ENCODE results near the gene PADI1.

PADI1 gene

GRCh38 chr1:17196496-17197185, 8.3 kb upstream of the PADI1 start:
- DNase-seq (ENCODE audit: low read depth in 2 of 2): no peak

GRCh38 chr1:17197696-17198095, 7.2 kb upstream of the PADI1 start:
- no peak for DNase-seq (ENCODE audit: low read depth in 2 of 2)

GRCh38 chr1:17198476-17199258, 6.3 kb upstream of the PADI1 start:
- no peak for DNase-seq (ENCODE audit: low read depth in 2 of 2)

- DNase-seq (ENCODE audit: low read depth in 2 of 2): no peak
These were observed 5.5 kb upstream of the PADI1 start for GRCh38 chr1:17199267-17200044.

GRCh38 chr1:17200246-17200645, 4.7 kb upstream of the PADI1 start:
- DNase-seq (ENCODE audit: low read depth in 2 of 2): no peak

GRCh38 chr1:17200756-17201155, 4.2 kb upstream of the PADI1 start:
- DNase-seq (ENCODE audit: low read depth in 2 of 2): no peak

GRCh38 chr1:17201201-17202021, 3.5 kb upstream of the PADI1 start:
- peak in 1 of 2 donors; percentile 19 for DNase-seq (ENCODE audit: low read depth in 2 of 2)

GRCh38 chr1:17205652-17206051, 724 bp downstream of the PADI1 start:
- DNase-seq (ENCODE audit: low read depth in 2 of 2): no peak

GRCh38 chr1:17206196-17206595, 1.3 kb downstream of the PADI1 start:
- DNase-seq (ENCODE audit: low read depth in 2 of 2): no peak

- no peak for DNase-seq (ENCODE audit: low read depth in 2 of 2)
These were observed 2.1 kb downstream of the PADI1 start for GRCh38 chr1:17207046-17207445.

GRCh38 chr1:17207540-17207939, 2.6 kb downstream of the PADI1 start:
- no peak for DNase-seq (ENCODE audit: low read depth in 2 of 2)

- DNase-seq (ENCODE audit: low read depth in 2 of 2): peak; percentile 41 to 46
These were observed 3.1 kb downstream of the PADI1 start for GRCh38 chr1:17207966-17208418.

GRCh38 chr1:17208546-17208945, 3.6 kb downstream of the PADI1 start:
- no peak for DNase-seq (ENCODE audit: low read depth in 2 of 2)

- DNase-seq (ENCODE audit: low read depth in 2 of 2): no peak
These were observed 4.5 kb downstream of the PADI1 start for GRCh38 chr1:17209430-17209829.

GRCh38 chr1:17210176-17210575, 5.2 kb downstream of the PADI1 start:
- no peak for DNase-seq (ENCODE audit: low read depth in 2 of 2)

GRCh38 chr1:17211377-17211776, 6.4 kb downstream of the PADI1 start:
- DNase-seq (ENCODE audit: low read depth in 2 of 2): no peak

GRCh38 chr1:17212009-17212408, 7.1 kb downstream of the PADI1 start:
- no peak for DNase-seq (ENCODE audit: low read depth in 2 of 2)

GRCh38 chr1:17212487-17213121, 7.7 kb downstream of the PADI1 start:
- peak; percentile 21 to 35 for DNase-seq (ENCODE audit: low read depth in 2 of 2)

- no peak for DNase-seq (ENCODE audit: low read depth in 2 of 2)
These were observed 8.3 kb downstream of the PADI1 start for GRCh38 chr1:17213148-17213781.

- no peak for DNase-seq (ENCODE audit: low read depth in 2 of 2)
These were observed 8.8 kb downstream of the PADI1 start for GRCh38 chr1:17213782-17214148.
